ENCODE results near the gene KRTAP10-1. TPM values are rescaled to one million over a fixed set of nuclear protein-coding genes. Genes with fewer than 3 reads are reported as not detected.

KRTAP10-1 gene
- total RNA-seq, 1 donor from 2014 or later, result not detected

DNA sequence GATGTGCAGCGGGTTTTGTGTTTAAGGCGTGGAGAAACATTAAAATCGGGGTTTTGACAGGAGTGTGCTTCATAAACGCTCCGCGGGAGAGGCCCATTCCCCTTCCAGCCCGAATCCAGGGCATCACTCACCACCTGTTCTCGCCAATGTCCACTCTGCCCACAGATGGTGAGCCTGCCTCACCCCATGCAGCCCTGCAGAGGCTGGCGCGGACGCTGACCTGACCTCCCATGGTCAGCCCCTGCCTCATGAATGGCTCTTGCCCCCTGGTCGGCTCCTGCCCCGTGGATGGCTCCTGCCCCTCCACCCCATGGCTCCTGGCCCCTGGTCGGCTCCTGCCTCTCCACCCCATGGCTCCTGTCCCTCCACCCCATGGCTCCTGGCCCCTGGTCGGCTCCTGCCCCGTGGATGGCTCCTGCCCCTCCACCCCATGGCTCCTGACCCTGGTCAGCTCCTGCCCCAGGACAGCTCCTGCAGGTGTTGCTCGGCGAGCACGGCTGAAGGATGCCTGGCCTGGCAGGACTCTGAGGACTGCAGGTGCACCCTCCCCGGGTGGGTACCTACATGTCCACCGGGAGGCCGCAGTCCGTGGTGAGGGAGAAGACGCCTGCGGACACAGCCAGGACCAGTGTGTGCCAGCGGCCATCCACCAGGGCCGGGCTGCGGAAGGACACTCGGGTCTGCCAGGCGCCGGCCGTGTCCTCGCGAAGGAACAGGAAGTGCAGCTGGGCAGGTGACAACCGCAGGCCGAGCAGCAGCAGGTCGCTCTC is 6.7 kb downstream of the KRTAP10-1 start:
- peaks cover 10% of the 10 kb centered on the region for H3K36me3 Mint-ChIP-seq (ENCODE audit: low read depth, unreplicated experiment)
- no peaks in the 10 kb centered on the region for H3K9me3 Mint-ChIP-seq (ENCODE audit: unreplicated experiment)
- H3K27me3 Mint-ChIP-seq (ENCODE audit: unreplicated experiment), result peaks cover 11% of the 10 kb centered on the region
- no peak overlapping the region for H3K27ac Mint-ChIP-seq (ENCODE audit: unreplicated experiment)
- no peak overlapping the region for H3K4me3 Mint-ChIP-seq (ENCODE audit: unreplicated experiment)
- no peaks in the 10 kb centered on the region for H3K4me1 Mint-ChIP-seq (ENCODE audit: unreplicated experiment)
- TF ChIP-seq, protein P1, sequence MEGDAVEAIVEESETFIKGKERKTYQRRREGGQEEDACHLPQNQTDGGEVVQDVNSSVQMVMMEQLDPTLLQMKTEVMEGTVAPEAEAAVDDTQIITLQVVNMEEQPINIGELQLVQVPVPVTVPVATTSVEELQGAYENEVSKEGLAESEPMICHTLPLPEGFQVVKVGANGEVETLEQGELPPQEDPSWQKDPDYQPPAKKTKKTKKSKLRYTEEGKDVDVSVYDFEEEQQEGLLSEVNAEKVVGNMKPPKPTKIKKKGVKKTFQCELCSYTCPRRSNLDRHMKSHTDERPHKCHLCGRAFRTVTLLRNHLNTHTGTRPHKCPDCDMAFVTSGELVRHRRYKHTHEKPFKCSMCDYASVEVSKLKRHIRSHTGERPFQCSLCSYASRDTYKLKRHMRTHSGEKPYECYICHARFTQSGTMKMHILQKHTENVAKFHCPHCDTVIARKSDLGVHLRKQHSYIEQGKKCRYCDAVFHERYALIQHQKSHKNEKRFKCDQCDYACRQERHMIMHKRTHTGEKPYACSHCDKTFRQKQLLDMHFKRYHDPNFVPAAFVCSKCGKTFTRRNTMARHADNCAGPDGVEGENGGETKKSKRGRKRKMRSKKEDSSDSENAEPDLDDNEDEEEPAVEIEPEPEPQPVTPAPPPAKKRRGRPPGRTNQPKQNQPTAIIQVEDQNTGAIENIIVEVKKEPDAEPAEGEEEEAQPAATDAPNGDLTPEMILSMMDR (IDR thresholded peaks at IDR 0.05; ENCODE audit: unreplicated experiment), result no peak
- no peak for DNase-seq (ENCODE audit: low spot score)

DNA sequence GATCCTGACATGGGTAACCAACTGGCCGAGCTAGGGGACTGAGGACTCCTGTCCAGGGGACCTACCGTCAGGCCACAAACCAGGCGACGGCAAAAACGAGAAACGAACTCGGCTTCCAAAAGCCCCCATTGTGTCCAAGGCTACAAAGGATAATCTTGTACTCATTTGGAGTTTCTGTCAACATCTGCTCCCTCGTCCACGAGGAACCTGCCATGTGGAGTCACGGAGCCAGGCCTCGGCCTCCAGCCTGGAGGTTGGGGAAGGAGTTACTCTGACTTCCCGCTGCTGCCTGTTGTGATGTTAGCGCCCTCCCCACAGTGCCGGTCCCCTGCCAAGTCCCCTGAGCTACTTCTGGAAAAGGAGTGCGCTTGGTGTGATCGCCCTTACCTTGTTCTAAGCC is 7.3 kb downstream of the KRTAP10-1 start:
- Mint-ChIP-seq H3K4me3 (ENCODE audit: unreplicated experiment) (no peak overlapping the region), H3K27ac (ENCODE audit: unreplicated experiment) (no peak overlapping the region), H3K27me3 (ENCODE audit: unreplicated experiment) (peaks cover 11% of the 10 kb centered on the region), H3K4me1 (ENCODE audit: unreplicated experiment) (no peaks in the 10 kb centered on the region), H3K9me3 (ENCODE audit: unreplicated experiment) (no peaks in the 10 kb centered on the region), H3K36me3 (ENCODE audit: low read depth, unreplicated experiment) (peaks cover 10% of the 10 kb centered on the region)
- DNase-seq (ENCODE audit: low spot score), result no peak
- TF ChIP-seq, protein P1 (IDR thresholded peaks at IDR 0.05; ENCODE audit: unreplicated experiment), result no peak

DNA sequence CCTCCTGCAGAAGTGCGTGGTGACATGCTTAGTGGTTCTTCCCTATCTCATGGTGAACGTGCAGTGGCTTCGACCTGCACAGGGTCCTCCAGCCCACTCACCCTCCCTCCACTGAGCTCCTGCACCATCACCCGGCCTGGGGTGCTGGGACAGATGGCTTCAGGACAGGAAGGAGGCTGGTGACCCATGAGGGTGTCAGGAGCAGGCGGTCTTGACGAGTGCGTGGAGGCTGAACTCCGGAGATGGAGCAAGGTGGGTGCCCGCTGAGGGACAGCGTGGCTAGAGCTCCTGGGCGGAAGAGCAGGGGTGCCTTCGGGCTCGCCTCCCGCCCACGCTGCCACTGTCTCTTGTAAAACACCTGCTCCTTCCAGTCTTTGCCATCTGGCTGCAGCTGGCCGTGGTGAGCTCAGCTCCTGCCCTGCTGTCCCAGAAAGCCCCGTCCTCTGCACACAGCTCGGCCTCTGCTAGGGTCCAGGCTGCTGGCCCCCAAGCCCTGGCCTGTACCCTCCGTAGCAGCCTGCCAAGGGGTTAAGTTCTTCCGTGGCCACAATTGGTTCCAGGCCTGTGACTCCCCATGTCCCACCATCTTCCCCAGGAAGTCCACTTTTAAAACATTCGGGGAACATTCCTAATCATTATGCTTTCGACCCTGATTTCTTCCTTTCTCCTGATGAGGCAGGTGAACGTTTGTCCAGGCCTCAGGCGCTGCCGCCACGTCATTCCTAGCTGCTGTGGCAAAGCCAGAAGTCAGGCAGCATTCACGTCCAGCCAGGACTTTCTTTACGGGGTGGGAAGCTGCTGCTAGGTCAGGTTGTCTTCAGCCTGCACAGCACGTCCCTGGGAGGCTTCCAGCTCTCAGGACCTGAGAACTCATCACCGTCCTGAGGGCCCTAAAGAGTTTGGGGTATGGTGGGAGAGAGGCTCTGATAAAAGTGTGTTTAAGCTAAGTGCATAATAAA is 8.1 kb downstream of the KRTAP10-1 start:
- no peaks in the 10 kb centered on the region for H3K9me3 Mint-ChIP-seq (ENCODE audit: unreplicated experiment)
- DNase-seq (ENCODE audit: low spot score), result no peak
- no peak overlapping the region for H3K27ac Mint-ChIP-seq (ENCODE audit: unreplicated experiment)
- H3K27me3 Mint-ChIP-seq (ENCODE audit: unreplicated experiment), result peaks cover 11% of the 10 kb centered on the region
- H3K4me1 Mint-ChIP-seq (ENCODE audit: unreplicated experiment), result no peaks in the 10 kb centered on the region
- no peak overlapping the region for H3K4me3 Mint-ChIP-seq (ENCODE audit: unreplicated experiment)
- H3K36me3 Mint-ChIP-seq (ENCODE audit: low read depth, unreplicated experiment), result peaks cover 10% of the 10 kb centered on the region
- TF ChIP-seq, protein P1 (IDR thresholded peaks at IDR 0.05; ENCODE audit: unreplicated experiment), result no peak

DNA sequence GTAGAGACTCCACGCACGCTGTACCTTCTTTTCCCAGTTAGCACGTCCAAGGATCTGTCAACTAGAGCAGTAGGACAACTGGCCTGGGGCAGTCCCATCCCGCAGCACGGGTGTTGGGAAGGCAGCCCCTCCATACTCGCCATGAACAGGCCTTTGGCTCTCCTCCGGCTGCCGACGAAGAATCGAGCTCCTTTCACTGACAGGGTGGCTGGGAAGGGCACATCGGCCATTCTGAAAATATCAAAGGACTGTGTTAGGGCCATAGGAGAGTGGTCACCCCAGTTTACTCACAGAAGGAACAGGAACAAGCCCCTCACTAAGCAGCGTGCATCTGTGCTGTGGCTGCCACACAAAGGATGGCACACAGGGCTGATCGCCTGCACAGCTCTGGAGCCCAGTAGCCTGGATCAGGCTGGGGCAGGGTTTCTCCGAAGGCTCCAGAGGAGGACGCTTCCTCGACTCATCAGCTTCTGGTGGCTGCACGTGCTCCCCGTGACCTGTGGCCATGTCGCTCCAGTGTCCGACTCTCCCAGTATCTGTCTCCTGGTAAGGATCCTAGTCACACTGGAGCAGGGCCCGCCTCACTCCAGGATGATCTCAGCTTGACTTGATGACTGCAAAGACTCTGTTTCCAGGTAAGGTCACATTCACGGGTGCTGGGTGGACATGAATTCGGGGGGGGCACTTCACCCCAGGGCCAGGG is 8.9 kb downstream of the KRTAP10-1 start:
- TF ChIP-seq, protein P1 (IDR thresholded peaks at IDR 0.05; ENCODE audit: unreplicated experiment), result no peak
- H3K27ac Mint-ChIP-seq (ENCODE audit: unreplicated experiment), result no peak overlapping the region
- DNase-seq (ENCODE audit: low spot score), result no peak
- H3K36me3 Mint-ChIP-seq (ENCODE audit: low read depth, unreplicated experiment), result peaks cover 10% of the 10 kb centered on the region
- no peaks in the 10 kb centered on the region for H3K9me3 Mint-ChIP-seq (ENCODE audit: unreplicated experiment)
- no peaks in the 10 kb centered on the region for H3K4me1 Mint-ChIP-seq (ENCODE audit: unreplicated experiment)
- H3K27me3 Mint-ChIP-seq (ENCODE audit: unreplicated experiment), result peaks cover 14% of the 10 kb centered on the region
- no peak overlapping the region for H3K4me3 Mint-ChIP-seq (ENCODE audit: unreplicated experiment)
